ENCODE data around the gene NLRP12.

- TF ChIP-seq ZNF274 (IDR thresholded peaks at IDR 0.05; ENCODE audit: low read depth, low read length) (no peak), SUZ12 (IDR thresholded peaks at IDR 0.05; ENCODE audit: extremely low read depth, insufficient read depth, insufficient read length) (no peak)
Observed at GRCh38 chr19:53768401-53768800, 55.7 kb downstream of the NLRP12 start.

Measured in NT2/D1 (cell line).